Prostate gland (tissue), 2 donors: Measurements from ENCODE around the gene SCLY.

ENCODE experiments used
- CTCF ChIP-seq, 4 experiments: fragments of 200-600 bp in 2 of 4; fragments of 450-650 bp in 2 of 4; sonication (generic) in 2 of 4; IDR thresholded peaks; 1 replicate in 3 of 4; 2 replicates in 1 of 4; pipeline ENCODE4 v1.5.1; 2016 to 2019; ENCODE audit warnings: antibody characterized with exemption in 4 of 4, mild to moderate bottlenecking in 2 of 4, moderate library complexity in 2 of 4
- POLR2A ChIP-seq: fragments of 450-650 bp; IDR thresholded peaks from one replicate; pipeline ENCODE4 v1.6.1; 2016; ENCODE audit warnings: antibody characterized with exemption, mild to moderate bottlenecking

- TF ChIP-seq CTCF (IDR thresholded peaks at IDR 0.05) (no peak), POLR2A (no peak)
Measured at GRCh38 chr2:238148981-238149380, 88.2 kb downstream of the SCLY start.
